Neural crest cell (in vitro differentiated cells): ENCODE results near the gene POU3F4. TPM values are rescaled to one million over a fixed set of nuclear protein-coding genes. Genes with fewer than 3 reads are reported as not detected.
A peak's percentile ranks its signal among the peaks of the same experiment; 100 is the strongest.

Source experiments
- DNase-seq: peaks from one replicate; pipeline ENCODE4 v3.0.0; 2021; ENCODE audit warnings: low read depth, mixed read lengths, low spot score
- H3K27ac Mint-ChIP-seq: one replicate; pipeline ENCODE4 v1.8.0; 2021; ENCODE audit warnings: mild to moderate bottlenecking, mixed read lengths; ENCODE audit not compliant: unreplicated experiment
- H3K27me3 Mint-ChIP-seq: 2 replicates; pipeline ENCODE4 v1.8.0; 2021; ENCODE audit warnings: low read depth, mild to moderate bottlenecking, mixed read lengths
- H3K36me3 Mint-ChIP-seq: 2 replicates; pipeline ENCODE4 v1.8.0; 2021; ENCODE audit warnings: low read depth, mild to moderate bottlenecking, mixed read lengths
- H3K4me1 Mint-ChIP-seq: 2 replicates; pipeline ENCODE4 v1.8.0; 2021; ENCODE audit warnings: mixed read lengths
- H3K4me3 Mint-ChIP-seq: one replicate; pipeline ENCODE4 v1.8.0; 2021; ENCODE audit warnings: mild to moderate bottlenecking, mixed read lengths
- H3K9me3 Mint-ChIP-seq: 2 replicates; pipeline ENCODE4 v1.8.0; 2021; ENCODE audit warnings: mixed read lengths
- CTCF ChIP-seq: fragments of 200-600 bp; sonication (generic); conservative IDR thresholded peaks from 2 replicates; pipeline ENCODE4 v1.5.0; 2021; ENCODE audit warnings: antibody characterized with exemption, mild to moderate bottlenecking
- total RNA-seq: library from RNA; stranded (reverse); gene quantifications from 2 replicates; pipeline ENCODE4 v1.2.1, GENCODE V29; 2021

The POU3F4 gene
- total RNA-seq, 1 donor from 2014 or later = 13.8 TPM

DNA sequence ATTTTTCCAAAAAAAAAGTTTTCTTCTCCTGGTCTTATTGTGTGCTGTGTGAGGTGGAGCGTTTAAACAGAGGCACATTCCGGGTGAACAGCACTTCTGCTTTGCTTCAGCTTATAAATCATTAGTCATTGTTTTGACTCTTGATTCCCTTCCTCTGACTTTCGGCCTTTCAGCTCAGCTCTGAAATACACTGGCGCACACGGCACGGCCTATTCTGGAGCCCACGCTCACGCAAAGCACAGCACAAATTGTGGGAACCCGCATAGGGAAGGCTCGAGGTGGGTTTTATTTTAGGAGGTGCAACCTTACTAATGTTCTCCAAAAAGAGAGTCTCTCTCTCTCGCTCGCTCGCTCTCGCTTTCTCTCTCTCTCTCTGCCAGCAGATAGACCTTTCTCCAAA, 4.0 kb downstream of the POU3F4 start:
- H3K27ac Mint-ChIP-seq = no peak overlapping the region
- no peak for TF ChIP-seq CTCF
- peaks cover 3% of the 10 kb centered on the region for H3K9me3 Mint-ChIP-seq
- H3K4me1 Mint-ChIP-seq = peaks cover 21% of the 10 kb centered on the region
- peaks cover 75% of the 10 kb centered on the region for H3K27me3 Mint-ChIP-seq
- H3K36me3 Mint-ChIP-seq = peaks cover 2% of the 10 kb centered on the region
- no peak for DNase-seq
- peak overlapping the region; percentile 39 for H3K4me3 Mint-ChIP-seq

DNA sequence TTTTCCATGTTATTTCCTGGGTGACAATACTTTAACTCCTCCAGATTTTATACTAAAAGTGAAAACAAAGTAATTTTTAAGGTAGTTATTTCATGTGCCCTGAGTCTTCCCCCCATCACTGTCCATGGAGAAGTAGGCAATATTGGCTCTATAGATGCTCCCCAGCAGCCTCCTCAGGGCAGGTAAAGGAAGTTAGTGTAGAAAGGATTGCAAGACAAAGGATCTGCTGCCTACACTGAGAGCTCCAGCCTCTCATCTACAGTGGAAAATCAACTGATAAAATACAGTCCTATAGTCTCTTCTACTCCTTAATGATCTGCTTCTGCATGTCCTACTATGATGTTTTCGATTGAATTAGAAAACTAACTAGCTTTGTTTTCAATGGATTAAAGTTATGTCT, 8.5 kb downstream of the POU3F4 start:
- H3K36me3 Mint-ChIP-seq = peaks cover 2% of the 10 kb centered on the region
- DNase-seq = no peak

DNA sequence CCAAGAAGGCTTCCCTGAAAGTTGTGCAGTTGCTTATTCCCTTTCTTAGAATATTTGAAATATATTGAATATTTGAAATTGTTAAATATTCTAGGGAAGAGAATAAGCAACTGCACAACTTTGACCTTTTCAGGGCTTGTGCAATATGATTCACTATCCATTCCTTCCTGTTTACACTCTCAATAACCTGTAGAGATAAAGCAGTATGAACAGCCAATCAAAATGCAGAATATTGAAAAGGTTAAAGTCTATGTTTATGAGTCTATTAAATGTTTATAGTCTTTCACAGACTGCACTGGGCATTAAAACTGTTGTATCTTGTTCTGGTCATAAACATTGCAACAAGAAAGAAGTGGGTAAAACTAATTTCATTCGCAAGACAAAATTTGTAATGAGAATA, 13.8 kb downstream of the POU3F4 start:
- no peaks in the 10 kb centered on the region for H3K36me3 Mint-ChIP-seq
- no peaks in the 10 kb centered on the region for H3K4me1 Mint-ChIP-seq
- no peaks in the 10 kb centered on the region for H3K9me3 Mint-ChIP-seq
- no peak for DNase-seq
- H3K4me3 Mint-ChIP-seq = no peak overlapping the region
- peaks cover 6% of the 10 kb centered on the region for H3K27me3 Mint-ChIP-seq
- TF ChIP-seq CTCF = no peak
- no peak overlapping the region for H3K27ac Mint-ChIP-seq

More for the DNA sequence above, 8.5 kb downstream of the POU3F4 start:
- Mint-ChIP-seq H3K4me1 (peaks cover 17% of the 10 kb centered on the region), H3K27ac (no peak overlapping the region), H3K27me3 (peaks cover 37% of the 10 kb centered on the region), H3K4me3 (no peak overlapping the region), H3K9me3 (peaks cover 3% of the 10 kb centered on the region)
- no peak for TF ChIP-seq CTCF

GRCh38 chrX:83529950-83530349, 21.9 kb downstream of the POU3F4 start:
- no peaks in the 10 kb centered on the region for H3K9me3 Mint-ChIP-seq
- H3K4me1 Mint-ChIP-seq = no peaks in the 10 kb centered on the region
- no peaks in the 10 kb centered on the region for H3K36me3 Mint-ChIP-seq
- no peak for TF ChIP-seq CTCF
- H3K27me3 Mint-ChIP-seq = no peaks in the 10 kb centered on the region
- no peak overlapping the region for H3K4me3 Mint-ChIP-seq
- DNase-seq = no peak
- no peak overlapping the region for H3K27ac Mint-ChIP-seq

DNA sequence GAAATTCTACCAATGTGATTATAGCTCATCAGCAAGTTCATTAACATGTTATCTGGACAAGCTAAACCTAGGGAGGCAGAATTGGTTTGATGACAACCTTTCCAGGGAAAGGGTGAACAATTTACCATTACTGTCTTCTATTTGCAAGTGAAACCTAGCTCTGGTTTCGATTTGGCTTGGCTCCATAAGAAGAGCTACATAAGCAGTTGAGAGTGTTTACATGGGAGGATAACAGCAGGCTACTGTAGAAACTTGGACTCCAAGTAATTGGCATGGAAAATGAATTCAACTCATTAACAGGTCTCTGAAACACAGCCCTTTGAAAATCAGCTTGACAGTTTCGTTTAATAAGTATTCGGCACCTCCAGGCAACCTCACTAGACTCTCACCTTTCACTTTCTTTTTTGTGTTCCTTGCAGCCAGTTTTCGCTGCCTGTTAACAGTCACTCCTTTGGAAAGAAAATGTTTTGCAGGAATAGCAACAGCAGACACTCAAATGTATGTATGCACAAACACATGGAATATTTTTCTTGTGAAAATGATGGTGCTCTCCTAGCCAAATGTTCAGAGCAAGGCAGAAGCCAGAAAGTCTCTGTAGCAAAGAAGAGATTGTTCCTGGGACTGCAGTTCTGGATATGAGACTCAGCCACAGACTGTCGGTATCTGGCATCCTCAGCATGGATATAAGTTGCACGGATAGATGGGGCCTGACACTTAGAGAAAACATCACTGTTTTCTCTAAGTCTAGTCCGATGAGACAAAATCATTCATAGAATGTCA, 27.5 kb downstream of the POU3F4 start:
- no peaks in the 10 kb centered on the region for H3K4me1 Mint-ChIP-seq
- H3K27me3 Mint-ChIP-seq = peaks cover 2% of the 10 kb centered on the region
- no peak for TF ChIP-seq CTCF
- H3K4me3 Mint-ChIP-seq = no peak overlapping the region
- no peak for DNase-seq
- no peak overlapping the region for H3K27ac Mint-ChIP-seq
- H3K36me3 Mint-ChIP-seq = no peaks in the 10 kb centered on the region
- H3K9me3 Mint-ChIP-seq = no peaks in the 10 kb centered on the region
